ENCODE measurements around the gene PTPRD.

- TF ChIP-seq CTCF (IDR thresholded peaks at IDR 0.05) (no peak), EZH2 (IDR thresholded peaks at IDR 0.05; ENCODE audit: borderline replicate concordance, insufficient read depth, low read depth, low read length, poor library complexity, severe bottlenecking) (no peak)
These were observed 1852.6 kb downstream of the PTPRD start for GRCh38 chr9:8760000-8760767.

All from B cell (primary cell).